Pancreas (tissue), 10 donors: ENCODE data around the gene P2RY1. TPM values are rescaled to one million over a fixed set of nuclear protein-coding genes. Genes with fewer than 3 reads are reported as not detected.

Source experiments
- ATAC-seq, 4 donors: fragments of 200-7000 bp; cut with Tn5 transposase; one replicate each; pipeline versions ENCODE4 v1.8.0 to v1.9.1; 2020; ENCODE audit warnings: mild to moderate bottlenecking in 4 of 4, moderate library complexity in 4 of 4
- DNase-seq, 6 donors: peaks; one replicate each; pipeline ENCODE4 v3.0.0-alpha.2; 2020
- FAIRE-seq: peaks from 2 replicates; lab custom pipeline; 2012; peaks lifted over from hg19 to GRCh38; lab: Jason Lieb, UNC
- H3K27ac ChIP-seq, 4 donors: fragments of 200-600 bp; sonication (generic); 1 replicate in 3 of 4; 2 replicates in 1 of 4; pipeline versions ENCODE4 v1.5.0 to v1.8.0; 2020
- H3K27me3 ChIP-seq, 4 donors: fragments of 200-600 bp; one replicate each; pipeline ENCODE4 v1.8.0; 2021
- H3K36me3 ChIP-seq, 3 donors: fragments of 200-600 bp; sonication (generic) in 1 of 3; one replicate each; pipeline versions ENCODE4 v1.5.0 to v1.8.0; 2020 to 2021
- H3K4me1 ChIP-seq, 3 donors: fragments of 200-600 bp; one replicate each; pipeline ENCODE4 v1.8.0; 2021
- H3K4me3 ChIP-seq, 4 donors: fragments of 200-600 bp; sonication (generic) in 2 of 4; one replicate each; pipeline versions ENCODE4 v1.5.0 to v1.8.0; 2020 to 2021
- H3K9me3 ChIP-seq, 4 donors: fragments of 200-600 bp; one replicate each; pipeline ENCODE4 v1.8.0; 2021
- CTCF ChIP-seq, 4 donors: fragments of 200-600 bp; sonication (generic) in 3 of 4; IDR thresholded peaks; one replicate each; pipeline versions ENCODE4 v1.5.0 to v1.8.0; 2021; ENCODE audit warnings: antibody characterized with exemption in 4 of 4
- WGBS, 2 donors: extraction: QIAGEN DNeasy Blood & Tissue Kit; methylation state at CpG; one replicate each; pipeline ENCODE4 v1.1.7; 2013; 5-methylcytosine and 5-hydroxymethylcytosine counted together
- intact Hi-C, 3 donors: fragments of 100-400 bp; cut with DNase I; formaldehyde crosslinking; loops; one replicate each; pipeline versions ENCODE4 v1.11.1 to v1.14.2; 2022
- polyA plus RNA-seq, 2 donors: library from polyadenylated mRNA; stranded (reverse); fragments of 200-250 nt; gene quantifications; one replicate each; pipeline ENCODE4 v1.2.3, GENCODE V29; 2013
- total RNA-seq, 6 donors: library from RNA; stranded (reverse); fragmentation: NEBNext Ultra II Directional in 4 of 6; extraction: Animal tissue kit (Norgen Biotek cat#: 25700) in 4 of 6; gene quantifications; one replicate each; pipeline versions ENCODE4 v1.2.1 to v1.2.4, GENCODE V29; 2021 to 2023
- donor health status: healthy with polysubstance abuse.
- donor health status: DM: no; HTN: no; CAD: no; lungs with moderate emphysema.
- donor health status: DM: no; HTN: no; CAD: no.
- donor health status: control.
- donor health status: control.
- donor health status: Bipolar disorder and iron deficiency.
- donor health status: DM: yes; HTN: yes; CAD: no.
- donor health status: DM: no; HTN: no; CAD: no.
- donor health status: DM: no; HTN: no; CAD: no.
- donor health status: DM: yes; HTN: yes; CAD: no.

P2RY1 gene
- total and polyA plus RNA-seq, 8 donors, result 1.6 to 15.1 (median 3.8) TPM

GRCh38 chr3:152828075-152828840 is 6.7 kb upstream of the P2RY1 start:
- Histone ChIP-seq H3K4me1 (peaks cover 0 to 3% (median 0%) of the 10 kb centered on the region in 3 donors), H3K4me3 (no peak overlapping the region), H3K27me3 (peaks cover 0 to 14% (median 1%) of the 10 kb centered on the region in 4 donors), H3K36me3 (no peaks in the 10 kb centered on the region), H3K9me3 (no peaks in the 10 kb centered on the region), H3K27ac (peak overlapping the region in 2 of 4 donors; percentile 12 to 37)
- no peak for DNase-seq
- WGBS, 2 donors, result 43% methylated on average over 4 of the region's 4 CpGs
- no peak for FAIRE-seq
- peak in 2 of 4 donors; percentile 61 for ATAC-seq
- intact Hi-C loops, result no loop called here
- no peak for TF ChIP-seq CTCF (IDR thresholded peaks at IDR 0.05)

GRCh38 chr3:152830245-152830644 is 4.7 kb upstream of the P2RY1 start:
- intact Hi-C loops, result no loop called here
- no peak overlapping the region for H3K4me3 ChIP-seq
- no peaks in the 10 kb centered on the region for H3K4me1 ChIP-seq
- DNase-seq, result no peak
- no peak overlapping the region for H3K27ac ChIP-seq
- TF ChIP-seq CTCF (IDR thresholded peaks at IDR 0.05), result no peak
- H3K36me3 ChIP-seq, result no peaks in the 10 kb centered on the region
- peaks cover 0 to under 1% (median 0%) of the 10 kb centered on the region in 4 donors for H3K27me3 ChIP-seq
- H3K9me3 ChIP-seq, result no peaks in the 10 kb centered on the region
- no peak for FAIRE-seq
- no peak for ATAC-seq

- Histone ChIP-seq H3K27me3 (no peaks in the 10 kb centered on the region), H3K36me3 (no peaks in the 10 kb centered on the region), H3K27ac (no peak overlapping the region), H3K4me3 (no peak overlapping the region), H3K4me1 (peaks cover 0 to 4% (median 0%) of the 10 kb centered on the region in 3 donors), H3K9me3 (no peaks in the 10 kb centered on the region)
- WGBS, 2 donors, result 86 to 90% methylated on average over 13 of the region's 13 CpGs
- FAIRE-seq, result no peak
- intact Hi-C loops, result no loop called here
- TF ChIP-seq CTCF (IDR thresholded peaks at IDR 0.05), result no peak
- no peak for DNase-seq
- no peak for ATAC-seq
These were observed 2.9 kb upstream of the P2RY1 start for GRCh38 chr3:152832046-152832445.

DNA sequence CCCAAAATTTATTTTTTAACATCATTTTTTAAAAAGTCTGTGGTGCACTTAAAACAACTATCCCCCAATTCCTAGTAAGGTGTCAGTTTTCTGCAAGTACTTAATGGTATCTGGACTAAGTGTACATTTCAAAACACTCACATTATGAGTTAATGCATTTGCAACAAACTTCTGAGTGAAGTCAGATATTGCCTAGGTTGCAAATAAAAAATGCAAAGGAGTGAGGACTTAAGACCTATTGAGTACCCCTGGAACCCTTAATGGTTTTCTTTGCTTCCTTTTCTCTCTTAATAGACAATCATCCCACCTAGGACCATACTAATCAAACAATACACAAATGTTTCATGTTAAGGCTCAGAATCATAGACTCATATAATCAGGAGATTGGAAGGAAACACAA is 1.8 kb upstream of the P2RY1 start:
- DNase-seq (no peak), ATAC-seq (no peak), FAIRE-seq (no peak)
- no peaks in the 10 kb centered on the region for H3K9me3 ChIP-seq
- H3K4me3 ChIP-seq, result no peak overlapping the region
- H3K4me1 ChIP-seq, result peaks cover 0 to 4% (median 0%) of the 10 kb centered on the region in 3 donors
- H3K36me3 ChIP-seq, result no peaks in the 10 kb centered on the region
- TF ChIP-seq CTCF (IDR thresholded peaks at IDR 0.05), result no peak
- intact Hi-C loops, result no loop called here
- H3K27ac ChIP-seq, result no peak overlapping the region
- no peaks in the 10 kb centered on the region for H3K27me3 ChIP-seq

GRCh38 chr3:152834191-152834775 is 648 bp upstream of the P2RY1 start:
- DNase-seq (no peak), ATAC-seq (peak in 2 of 4 donors; percentile 69 to 72), FAIRE-seq (no peak)
- intact Hi-C loops, result no loop called here
- 8 to 11% methylated on average over 17 of the region's 17 CpGs for WGBS, 2 donors
- no peak for TF ChIP-seq CTCF (IDR thresholded peaks at IDR 0.05)
- peak overlapping the region; percentile 59 to 87 (median 80) for H3K27ac ChIP-seq
- H3K4me1 ChIP-seq, result peaks cover 0 to 4% (median 0%) of the 10 kb centered on the region in 3 donors
- no peaks in the 10 kb centered on the region for H3K36me3 ChIP-seq
- no peaks in the 10 kb centered on the region for H3K9me3 ChIP-seq
- H3K27me3 ChIP-seq, result no peaks in the 10 kb centered on the region
- peak overlapping the region; percentile 45 to 76 (median 66) for H3K4me3 ChIP-seq
